Vagina (tissue), 2 donors: ENCODE measurements around the gene CACNA1D.

ENCODE experiments used
- CTCF ChIP-seq, 3 experiments: fragments of 450-650 bp in 2 of 3; fragments of 200-600 bp in 1 of 3; sonication (generic) in 1 of 3; IDR thresholded peaks; one replicate each; pipeline ENCODE4 v1.5.1; 2017 to 2019; ENCODE audit warnings: antibody characterized with exemption in 3 of 3, mild to moderate bottlenecking in 2 of 3, moderate library complexity in 2 of 3
- POLR2A ChIP-seq, 2 donors: fragments of 450-650 bp; IDR thresholded peaks; one replicate each; pipeline ENCODE4 v1.6.1; 2017; ENCODE audit warnings: antibody characterized with exemption in 2 of 2, mild to moderate bottlenecking in 2 of 2, moderate library complexity in 2 of 2

GRCh38 chr3:53630547-53630946, 136.1 kb downstream of the CACNA1D start:
- TF ChIP-seq CTCF (IDR thresholded peaks at IDR 0.05) (no peak), POLR2A (IDR thresholded peaks at IDR 0.05) (no peak)
